GM19395 (cell line): ENCODE data around the gene NFILZ.

Source experiments
- ATAC-seq: cut with Tn5 transposase; IDR thresholded peaks from one replicate; pipeline ENCODE4 v1.9.1; 2021; ENCODE audit warnings: mild to moderate bottlenecking, moderate library complexity; ENCODE audit not compliant: unreplicated experiment

The NFILZ gene

GRCh38 chr19:8641221-8641907 lies 10.9 kb downstream of the NFILZ start:
- no peak for ATAC-seq

GRCh38 chr19:8641908-8642547 lies 11.6 kb downstream of the NFILZ start:
- no peak for ATAC-seq

- no peak for ATAC-seq
Measured at GRCh38 chr19:8642561-8642960, 12.1 kb downstream of the NFILZ start.

- ATAC-seq = no peak
Measured at GRCh38 chr19:8643860-8644653, 13.6 kb downstream of the NFILZ start.

- no peak for ATAC-seq
Measured at GRCh38 chr19:8648240-8648639, 17.8 kb downstream of the NFILZ start.

GRCh38 chr19:8654591-8655339 lies 24.3 kb downstream of the NFILZ start:
- no peak for ATAC-seq

GRCh38 chr19:8655340-8655709 lies 24.9 kb downstream of the NFILZ start:
- ATAC-seq = no peak

GRCh38 chr19:8657869-8658268 lies 27.4 kb downstream of the NFILZ start:
- ATAC-seq = no peak

GRCh38 chr19:8659905-8660304 lies 29.5 kb downstream of the NFILZ start:
- no peak for ATAC-seq

GRCh38 chr19:8662263-8662662 lies 31.8 kb downstream of the NFILZ start:
- ATAC-seq = no peak

- no peak for ATAC-seq
Measured at GRCh38 chr19:8663920-8664670, 33.7 kb downstream of the NFILZ start.

- no peak for ATAC-seq
Measured at GRCh38 chr19:8664671-8665057, 34.2 kb downstream of the NFILZ start.

- no peak for ATAC-seq
Measured at GRCh38 chr19:8665468-8666213, 35.2 kb downstream of the NFILZ start.

- no peak for ATAC-seq
Measured at GRCh38 chr19:8666814-8667405, 36.5 kb downstream of the NFILZ start.

- no peak for ATAC-seq
Measured at GRCh38 chr19:8673276-8673891, 43.0 kb downstream of the NFILZ start.

- no peak for ATAC-seq
Measured at GRCh38 chr19:8675066-8675465, 44.6 kb downstream of the NFILZ start.

GRCh38 chr19:8678244-8678807 lies 47.9 kb downstream of the NFILZ start:
- no peak for ATAC-seq
